Stimulated activated naive B cell treated with anti-CD40 and anti-IgM and Interleukin-4, amounts not matched to agents 10 μg/mL and 1 μg/mL and 100 μg/mL, for 72 hours (primary cell): ENCODE data around the gene RBP5.

Experiments
- ATAC-seq, 2 donors: fragments of 150-1000 bp; cut with Tn5 transposase; replicated peaks; 2 replicates each; pipeline ENCODE4 v1.10.0; 2021; ENCODE audit warnings: moderate library complexity in 1 of 2
- DNase-seq: peaks from one replicate; pipeline ENCODE4 v3.0.0; 2021
- H3K27ac Mint-ChIP-seq: one replicate; pipeline ENCODE4 v1.8.0; 2022; ENCODE audit warnings: mild to moderate bottlenecking, mixed read lengths
- H3K27me3 Mint-ChIP-seq, 2 donors: one replicate each; pipeline ENCODE4 v1.8.0; 2022; ENCODE audit warnings: mixed read lengths in 2 of 2
- H3K36me3 Mint-ChIP-seq, 2 donors: one replicate each; pipeline ENCODE4 v1.8.0; 2022; ENCODE audit warnings: mixed read lengths in 2 of 2, mild to moderate bottlenecking in 1 of 2
- H3K4me1 Mint-ChIP-seq, 2 donors: one replicate each; pipeline ENCODE4 v1.8.0; 2022; ENCODE audit warnings: mixed read lengths in 2 of 2, mild to moderate bottlenecking in 1 of 2
- H3K4me3 Mint-ChIP-seq, 2 donors: one replicate each; pipeline ENCODE4 v1.8.0; 2022; ENCODE audit warnings: mild to moderate bottlenecking in 2 of 2, mixed read lengths in 2 of 2, moderate library complexity in 1 of 2
- H3K9me3 Mint-ChIP-seq, 2 donors: one replicate each; pipeline ENCODE4 v1.8.0; 2022; ENCODE audit warnings: mixed read lengths in 2 of 2, mild to moderate bottlenecking in 1 of 2

The RBP5 gene

DNA sequence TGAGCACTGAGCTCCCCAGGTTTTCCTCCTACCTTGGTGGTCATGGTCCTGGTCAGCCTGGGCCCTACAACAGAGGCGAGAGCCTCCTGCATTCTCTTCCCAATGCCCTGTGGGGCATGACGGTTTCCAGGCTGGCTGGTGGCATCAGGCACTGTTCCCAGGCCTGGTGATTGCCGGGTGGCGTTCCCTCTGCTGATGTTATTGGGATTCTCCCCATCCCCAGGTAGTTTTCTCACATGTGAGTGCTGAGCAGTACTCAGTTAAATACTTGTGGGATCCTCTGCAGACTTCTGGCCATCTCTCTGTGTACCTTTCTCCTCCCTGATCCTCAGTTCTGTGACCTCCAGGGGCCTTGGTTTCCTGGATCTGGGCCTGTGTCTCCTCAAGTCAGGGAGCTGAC, 52.2 kb downstream of the RBP5 start:
- ATAC-seq (no peak), DNase-seq (no peak)
- H3K4me3 Mint-ChIP-seq = no peak overlapping the region
- no peaks in the 10 kb centered on the region for H3K9me3 Mint-ChIP-seq
- H3K4me1 Mint-ChIP-seq = no peaks in the 10 kb centered on the region
- H3K27ac Mint-ChIP-seq = no peak overlapping the region
- H3K36me3 Mint-ChIP-seq = no peaks in the 10 kb centered on the region
- peaks cover 27 to 28% of the 10 kb centered on the region in 2 donors for H3K27me3 Mint-ChIP-seq

DNA sequence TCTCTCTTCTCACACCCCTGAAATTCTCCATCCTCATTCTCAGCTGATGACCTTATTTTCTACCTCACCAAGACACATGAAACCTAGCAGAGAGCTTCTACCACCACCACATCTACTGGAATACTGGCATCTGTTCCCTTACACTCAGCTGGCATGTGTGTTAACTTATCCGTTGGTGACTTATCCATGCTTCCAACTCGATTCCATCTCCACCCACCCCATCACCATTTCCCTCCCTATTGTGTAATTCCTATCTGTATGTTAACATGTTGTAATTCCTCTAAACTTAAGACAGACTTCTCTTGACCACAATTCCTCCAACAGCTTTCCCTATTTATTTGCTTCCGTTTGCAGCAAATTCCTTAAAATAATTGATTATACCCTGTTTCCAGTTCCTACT, 52.8 kb downstream of the RBP5 start:
- Mint-ChIP-seq H3K27ac (no peak overlapping the region), H3K36me3 (no peaks in the 10 kb centered on the region), H3K4me1 (no peaks in the 10 kb centered on the region), H3K4me3 (no peak overlapping the region), H3K27me3 (peaks cover 28 to 29% of the 10 kb centered on the region in 2 donors), H3K9me3 (no peaks in the 10 kb centered on the region)
- DNase-seq = no peak
- ATAC-seq = no peak

DNA sequence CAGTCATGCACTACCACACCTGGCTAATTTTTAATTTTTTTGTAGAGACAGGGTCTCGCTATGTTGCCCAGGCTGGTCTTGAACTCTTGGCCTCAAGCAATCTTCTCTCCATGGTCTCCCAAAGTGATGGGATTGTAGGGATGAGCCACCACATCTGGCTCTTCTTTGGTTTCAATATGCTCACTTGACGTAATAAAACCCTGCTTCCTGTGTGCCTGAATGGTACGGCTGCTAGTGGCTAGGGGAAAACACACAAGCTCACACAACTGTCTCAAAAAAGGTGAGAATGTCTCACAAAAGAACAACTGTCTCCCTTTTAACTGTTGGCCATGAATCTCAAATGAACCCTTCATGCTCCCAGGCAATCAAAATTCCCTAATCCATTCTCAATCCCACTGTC, 53.2 kb downstream of the RBP5 start:
- Mint-ChIP-seq H3K9me3 (no peaks in the 10 kb centered on the region), H3K4me3 (no peak overlapping the region), H3K36me3 (no peaks in the 10 kb centered on the region), H3K27ac (no peak overlapping the region), H3K4me1 (no peaks in the 10 kb centered on the region), H3K27me3 (peaks cover 28 to 33% of the 10 kb centered on the region in 2 donors)
- ATAC-seq (no peak), DNase-seq (no peak)

DNA sequence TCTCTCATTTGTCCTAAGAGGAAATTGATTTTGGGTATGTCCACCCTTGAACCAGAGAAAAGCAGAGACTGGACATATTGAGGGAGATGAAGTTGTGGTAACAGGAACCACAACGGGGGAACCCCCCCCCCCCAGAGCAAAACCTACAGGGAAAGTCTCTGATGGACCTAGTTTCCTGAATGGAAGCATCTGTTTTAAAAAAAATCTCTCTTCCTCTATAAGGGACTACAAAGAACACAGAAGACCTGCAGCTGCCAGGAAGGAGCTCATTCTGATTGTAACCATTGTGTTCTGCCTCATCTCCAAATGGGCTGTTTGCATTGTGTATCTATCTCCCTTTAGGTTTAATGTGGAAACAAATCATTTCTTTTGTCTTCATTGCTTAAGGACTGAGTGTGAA, 54.7 kb downstream of the RBP5 start:
- H3K4me3 Mint-ChIP-seq = no peak overlapping the region
- peaks cover 32 to 40% of the 10 kb centered on the region in 2 donors for H3K27me3 Mint-ChIP-seq
- H3K4me1 Mint-ChIP-seq = no peaks in the 10 kb centered on the region
- no peaks in the 10 kb centered on the region for H3K9me3 Mint-ChIP-seq
- H3K36me3 Mint-ChIP-seq = peaks cover 0 to 1% of the 10 kb centered on the region in 2 donors
- DNase-seq = no peak
- H3K27ac Mint-ChIP-seq = no peak overlapping the region
- no peak for ATAC-seq
